Lower leg skin (tissue), 3 donors: ENCODE measurements around the gene FMNL2.

Source experiments
- CTCF ChIP-seq, 3 donors: fragments of 450-650 bp; IDR thresholded peaks; one replicate each; pipeline ENCODE4 v1.5.1; 2016; ENCODE audit warnings: antibody characterized with exemption in 3 of 3, mild to moderate bottlenecking in 3 of 3, moderate library complexity in 2 of 3
- POLR2A ChIP-seq, 2 donors: fragments of 450-650 bp; IDR thresholded peaks; one replicate each; pipeline ENCODE4 v1.6.1; 2016 to 2017; ENCODE audit warnings: antibody characterized with exemption in 2 of 2, mild to moderate bottlenecking in 1 of 2, moderate library complexity in 1 of 2

- TF ChIP-seq CTCF (IDR thresholded peaks at IDR 0.05) (no peak), POLR2A (IDR thresholded peaks at IDR 0.05) (no peak)
These were observed 111.2 kb downstream of the FMNL2 start for GRCh38 chr2:152446213-152446612.
